GM19239 (cell line): ENCODE results near the gene CPE.

Experiments used
- DNase-seq: peaks from one replicate; pipeline ENCODE4 v3.0.0; 2011; ENCODE audit warnings: low spot score; ENCODE audit not compliant: insufficient read length
- FAIRE-seq: peaks from 2 replicates; lab custom pipeline; 2011; peaks lifted over from hg19 to GRCh38; lab: Jason Lieb, UNC

CPE gene

GRCh38 chr4:165539801-165540200 lies 161.0 kb downstream of the CPE start:
- no peak for DNase-seq
- FAIRE-seq: no peak

- FAIRE-seq (no peak), DNase-seq (no peak)
Observed at GRCh38 chr4:165540206-165540830, 161.5 kb downstream of the CPE start.

- FAIRE-seq (no peak), DNase-seq (no peak)
Observed at GRCh38 chr4:165541851-165542459, 163.1 kb downstream of the CPE start.

- no peak for DNase-seq
- FAIRE-seq: no peak
Observed at GRCh38 chr4:165542476-165542875, 163.7 kb downstream of the CPE start.
